ENCODE measurements around the gene SLC39A11. TPM values are rescaled to one million over a fixed set of nuclear protein-coding genes. Genes with fewer than 3 reads are reported as not detected.

Gene SLC39A11
- total RNA-seq, 1 experiment from 2014 or later = 15.8 TPM

- H3K27me3 Mint-ChIP-seq (ENCODE audit: insufficient read depth, unreplicated experiment) = no peaks in the 10 kb centered on the region
- peaks cover 15% of the 10 kb centered on the region for H3K9me3 Mint-ChIP-seq (ENCODE audit: unreplicated experiment)
- DNase-seq (ENCODE audit: unreplicated experiment) = peak; percentile 13
- no peak overlapping the region for H3K27ac Mint-ChIP-seq (ENCODE audit: low read depth, unreplicated experiment)
- ChIA-PET POLR2A (interaction anchor here (0.6 kb wide), 1 partner anchor 101 kb away, joined by 3 read pairs; no protein-coding TSS in a partner anchor), CTCF (interaction anchor here (0.6 kb wide), 1 partner anchor 604 kb away, joined by 3 read pairs; no protein-coding TSS in a partner anchor)
- no TSS peak for BruUV-seq (replicated peaks)
- intact Hi-C loops (cut with micrococcal nuclease) = no loop called here
- no peak overlapping the region for H3K4me3 Mint-ChIP-seq (ENCODE audit: unreplicated experiment)
- TF ChIP-seq CTCF (IDR thresholded peaks at IDR 0.05; ENCODE audit: unreplicated experiment) = no peak
- H3K4me1 Mint-ChIP-seq (ENCODE audit: insufficient read depth, unreplicated experiment) = peaks cover 6% of the 10 kb centered on the region
- H3K36me3 Mint-ChIP-seq (ENCODE audit: insufficient read depth, unreplicated experiment) = peaks cover 8% of the 10 kb centered on the region
Observed at GRCh38 chr17:72811976-72812687, 280.4 kb downstream of the SLC39A11 start.

- no peak for TF ChIP-seq CTCF (IDR thresholded peaks at IDR 0.05; ENCODE audit: unreplicated experiment)
- POLR2A ChIA-PET = no interaction called here
- H3K36me3 Mint-ChIP-seq (ENCODE audit: insufficient read depth, unreplicated experiment) = peaks cover 8% of the 10 kb centered on the region
Observed at GRCh38 chr17:72810991-72811508, 281.4 kb downstream of the SLC39A11 start.

GRCh38 chr17:72806011-72806410 lies 286.5 kb downstream of the SLC39A11 start:
- Mint-ChIP-seq H3K4me3 (ENCODE audit: unreplicated experiment) (no peak overlapping the region), H3K27ac (ENCODE audit: low read depth, unreplicated experiment) (no peak overlapping the region), H3K27me3 (ENCODE audit: insufficient read depth, unreplicated experiment) (no peaks in the 10 kb centered on the region), H3K36me3 (ENCODE audit: insufficient read depth, unreplicated experiment) (no peaks in the 10 kb centered on the region), H3K4me1 (ENCODE audit: insufficient read depth, unreplicated experiment) (no peaks in the 10 kb centered on the region), H3K9me3 (ENCODE audit: unreplicated experiment) (peaks cover 8% of the 10 kb centered on the region)
- POLR2A ChIA-PET = no interaction called here
- TF ChIP-seq CTCF (IDR thresholded peaks at IDR 0.05; ENCODE audit: unreplicated experiment) = no peak
- BruUV-seq (replicated peaks) = no TSS peak
- intact Hi-C loops (cut with micrococcal nuclease) = no loop called here
- DNase-seq (ENCODE audit: unreplicated experiment) = no peak
- CTCF ChIA-PET = interaction anchor here (1.1 kb wide), 1 partner anchor 80 kb away, joined by 4 read pairs; no protein-coding TSS in a partner anchor

More at GRCh38 chr17:72810991-72811508, 281.4 kb downstream of the SLC39A11 start:
- H3K27ac Mint-ChIP-seq (ENCODE audit: low read depth, unreplicated experiment) = no peak overlapping the region
- intact Hi-C loops (cut with micrococcal nuclease) = no loop called here
- peaks cover 15% of the 10 kb centered on the region for H3K9me3 Mint-ChIP-seq (ENCODE audit: unreplicated experiment)
- CTCF ChIA-PET = interaction anchor here (0.8 kb wide), 1 partner anchor 9 kb away, joined by 3 read pairs; no protein-coding TSS in a partner anchor
- BruUV-seq (replicated peaks) = no TSS peak
- no peak overlapping the region for H3K4me3 Mint-ChIP-seq (ENCODE audit: unreplicated experiment)
- H3K4me1 Mint-ChIP-seq (ENCODE audit: insufficient read depth, unreplicated experiment) = peaks cover 6% of the 10 kb centered on the region
- DNase-seq (ENCODE audit: unreplicated experiment) = no peak
- H3K27me3 Mint-ChIP-seq (ENCODE audit: insufficient read depth, unreplicated experiment) = no peaks in the 10 kb centered on the region

- Mint-ChIP-seq H3K27ac (ENCODE audit: low read depth, unreplicated experiment) (no peak overlapping the region), H3K27me3 (ENCODE audit: insufficient read depth, unreplicated experiment) (no peaks in the 10 kb centered on the region), H3K4me1 (ENCODE audit: insufficient read depth, unreplicated experiment) (no peaks in the 10 kb centered on the region), H3K9me3 (ENCODE audit: unreplicated experiment) (peaks cover 15% of the 10 kb centered on the region), H3K36me3 (ENCODE audit: insufficient read depth, unreplicated experiment) (no peaks in the 10 kb centered on the region), H3K4me3 (ENCODE audit: unreplicated experiment) (no peak overlapping the region)
- ChIA-PET CTCF (no interaction called here), POLR2A (no interaction called here)
- no peak for DNase-seq (ENCODE audit: unreplicated experiment)
- BruUV-seq (replicated peaks) = no TSS peak
- intact Hi-C loops (cut with micrococcal nuclease) = no loop called here
- no peak for TF ChIP-seq CTCF (IDR thresholded peaks at IDR 0.05; ENCODE audit: unreplicated experiment)
Observed at GRCh38 chr17:72804949-72805707, 287.4 kb downstream of the SLC39A11 start.
